ENCODE results near the gene EEFSEC. TPM values are rescaled to one million over a fixed set of nuclear protein-coding genes. Genes with fewer than 3 reads are reported as not detected.

EEFSEC gene
- total RNA-seq, 1 experiment from 2014 or later = 15.4 TPM

- Histone ChIP-seq H3K4me1 (ENCODE audit: control insufficient read depth, insufficient read depth, low read length) (no peaks in the 10 kb centered on the region), H3K27ac (ENCODE audit: low read length) (no peak overlapping the region), H3K4me3 (ENCODE audit: low read depth in 2 of 2, low read length in 2 of 2) (no peak overlapping the region), H3K36me3 (ENCODE audit: control insufficient read depth, insufficient read depth, low read length) (no peaks in the 10 kb centered on the region), H3K27me3 (ENCODE audit: control insufficient read depth, insufficient read depth, low read length) (no peaks in the 10 kb centered on the region), H3K9me3 (ENCODE audit: control insufficient read depth, insufficient read depth, low read depth, low read length) (no peaks in the 10 kb centered on the region)
- TF ChIP-seq POLR2AphosphoS5 (IDR thresholded peaks at IDR 0.05; ENCODE audit: low read depth, low read length) = no peak
- TF ChIP-seq, protein P1, sequence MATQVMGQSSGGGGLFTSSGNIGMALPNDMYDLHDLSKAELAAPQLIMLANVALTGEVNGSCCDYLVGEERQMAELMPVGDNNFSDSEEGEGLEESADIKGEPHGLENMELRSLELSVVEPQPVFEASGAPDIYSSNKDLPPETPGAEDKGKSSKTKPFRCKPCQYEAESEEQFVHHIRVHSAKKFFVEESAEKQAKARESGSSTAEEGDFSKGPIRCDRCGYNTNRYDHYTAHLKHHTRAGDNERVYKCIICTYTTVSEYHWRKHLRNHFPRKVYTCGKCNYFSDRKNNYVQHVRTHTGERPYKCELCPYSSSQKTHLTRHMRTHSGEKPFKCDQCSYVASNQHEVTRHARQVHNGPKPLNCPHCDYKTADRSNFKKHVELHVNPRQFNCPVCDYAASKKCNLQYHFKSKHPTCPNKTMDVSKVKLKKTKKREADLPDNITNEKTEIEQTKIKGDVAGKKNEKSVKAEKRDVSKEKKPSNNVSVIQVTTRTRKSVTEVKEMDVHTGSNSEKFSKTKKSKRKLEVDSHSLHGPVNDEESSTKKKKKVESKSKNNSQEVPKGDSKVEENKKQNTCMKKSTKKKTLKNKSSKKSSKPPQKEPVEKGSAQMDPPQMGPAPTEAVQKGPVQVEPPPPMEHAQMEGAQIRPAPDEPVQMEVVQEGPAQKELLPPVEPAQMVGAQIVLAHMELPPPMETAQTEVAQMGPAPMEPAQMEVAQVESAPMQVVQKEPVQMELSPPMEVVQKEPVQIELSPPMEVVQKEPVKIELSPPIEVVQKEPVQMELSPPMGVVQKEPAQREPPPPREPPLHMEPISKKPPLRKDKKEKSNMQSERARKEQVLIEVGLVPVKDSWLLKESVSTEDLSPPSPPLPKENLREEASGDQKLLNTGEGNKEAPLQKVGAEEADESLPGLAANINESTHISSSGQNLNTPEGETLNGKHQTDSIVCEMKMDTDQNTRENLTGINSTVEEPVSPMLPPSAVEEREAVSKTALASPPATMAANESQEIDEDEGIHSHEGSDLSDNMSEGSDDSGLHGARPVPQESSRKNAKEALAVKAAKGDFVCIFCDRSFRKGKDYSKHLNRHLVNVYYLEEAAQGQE (IDR thresholded peaks at IDR 0.05; ENCODE audit: insufficient read depth in 1 of 2, low read depth in 2 of 2, low read length in 1 of 2) = no peak
- no peak for TF ChIP-seq SIN3A (IDR thresholded peaks at IDR 0.05; ENCODE audit: borderline replicate concordance, insufficient read depth, low read depth, low read length)
- no peak for TF ChIP-seq TCF7L2 (IDR thresholded peaks at IDR 0.05; ENCODE audit: low read depth, low read length)
- no peak for TF ChIP-seq CTCF (IDR thresholded peaks at IDR 0.05)
- BruUV-seq (replicated peaks) = no TSS peak
- intact Hi-C loops (cut with micrococcal nuclease; ENCODE audit: unreplicated experiment) = no loop called here
- DNase-seq (ENCODE audit: low read depth, low spot score) (no peak), ATAC-seq (no peak)
- in situ Hi-C loops (cut with HindIII; ENCODE audit: low pct_unique_long_range_greater_than_20kb, low sequenced_read_pairs) = no loop called here
- ChIA-PET CTCF (no interaction called here), POLR2A (no interaction called here)
Observed at GRCh38 chr3:128263118-128263517, 109.8 kb downstream of the EEFSEC start.

DNA sequence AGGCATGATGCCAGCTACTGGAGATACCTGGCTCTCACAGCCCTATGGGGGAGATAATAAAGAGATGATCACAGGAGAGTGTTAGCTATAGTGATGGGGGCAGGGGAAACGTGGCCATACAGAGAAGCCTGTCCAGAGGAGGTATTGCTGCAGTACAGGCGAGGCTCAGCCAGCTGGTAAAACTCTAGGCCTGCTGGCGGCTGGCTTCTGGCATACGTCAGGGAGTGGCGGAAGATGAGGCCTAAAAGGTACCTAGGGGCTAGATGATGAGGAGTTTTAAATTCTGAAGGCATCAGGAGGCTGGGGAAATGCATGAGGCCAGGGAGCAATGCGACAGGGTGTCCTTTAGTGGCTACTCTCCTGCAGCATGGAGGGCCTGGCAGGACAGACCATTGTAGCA is 110.7 kb downstream of the EEFSEC start:
- Histone ChIP-seq H3K4me3 (ENCODE audit: low read depth in 2 of 2, low read length in 2 of 2) (no peak overlapping the region), H3K27me3 (ENCODE audit: control insufficient read depth, insufficient read depth, low read length) (no peaks in the 10 kb centered on the region), H3K4me1 (ENCODE audit: control insufficient read depth, insufficient read depth, low read length) (no peaks in the 10 kb centered on the region), H3K36me3 (ENCODE audit: control insufficient read depth, insufficient read depth, low read length) (no peaks in the 10 kb centered on the region), H3K27ac (ENCODE audit: low read length) (no peak overlapping the region), H3K9me3 (ENCODE audit: control insufficient read depth, insufficient read depth, low read depth, low read length) (no peaks in the 10 kb centered on the region)
- intact Hi-C loops (cut with micrococcal nuclease; ENCODE audit: unreplicated experiment) = no loop called here
- BruUV-seq (replicated peaks) = no TSS peak
- in situ Hi-C loops (cut with HindIII; ENCODE audit: low pct_unique_long_range_greater_than_20kb, low sequenced_read_pairs) = no loop called here
- TF ChIP-seq TCF7L2 (IDR thresholded peaks at IDR 0.05; ENCODE audit: low read depth, low read length) (no peak), CTCF (IDR thresholded peaks at IDR 0.05) (no peak), SIN3A (IDR thresholded peaks at IDR 0.05; ENCODE audit: borderline replicate concordance, insufficient read depth, low read depth, low read length) (no peak), POLR2AphosphoS5 (IDR thresholded peaks at IDR 0.05; ENCODE audit: low read depth, low read length) (no peak)
- TF ChIP-seq, protein P1 (IDR thresholded peaks at IDR 0.05; ENCODE audit: insufficient read depth in 1 of 2, low read depth in 2 of 2, low read length in 1 of 2) = no peak
- ATAC-seq (no peak), DNase-seq (ENCODE audit: low read depth, low spot score) (no peak)
- ChIA-PET POLR2A (no interaction called here), CTCF (no interaction called here)

All from Panc1 (cell line).